IMR-90 (cell line): Measurements from ENCODE around the gene BICD1. TPM values are rescaled to one million over a fixed set of nuclear protein-coding genes. Genes with fewer than 3 reads are reported as not detected.

Experiments
- ATAC-seq: fragments of 200-7000 bp; cut with Tn5 transposase; 2 replicates; pipeline ENCODE4 v1.9.1; 2020; ENCODE audit warnings: low read depth, mild to moderate bottlenecking, moderate library complexity
- BruUV-seq: library from RNA; stranded (reverse); fragments of 400-500 nt; replicated peaks from 2 replicates; lab custom pipeline; 2021; lab: Mats Ljungman, UMichigan
- CTCF ChIA-PET: fragments of 300-600 bp; formaldehyde crosslinking; extraction: SDS; loops from one replicate; lab custom pipeline; 2021; ENCODE audit warnings: antibody characterized with exemption; lab: Yijun Ruan, JAX
- POLR2A ChIA-PET: fragments of 300-600 bp; sonication (Branson Sonifier 250); formaldehyde crosslinking; loops from one replicate; lab custom pipeline; 2022; ENCODE audit warnings: antibody characterized with exemption; ENCODE audit not compliant: unreplicated experiment; lab: Charles Lee
- DNase-seq: peaks from one replicate; pipeline ENCODE4 v3.0.0; 2013
- H2AFZ ChIP-seq: replicated peaks from 2 replicates; pipeline ENCODE3; 2013; ENCODE audit warnings: low read length, mild to moderate bottlenecking; ENCODE audit not compliant: poor library complexity
- H2AK5ac ChIP-seq: 2 replicates; pipeline ENCODE4 v1.6.1; 2013; ENCODE audit warnings: low read depth, low read length, inconsistent platforms
- H2AK9ac ChIP-seq: replicated peaks from 2 replicates; pipeline ENCODE3; 2013; ENCODE audit warnings: mild to moderate bottlenecking, low read depth, low read length, moderate library complexity; ENCODE audit not compliant: poor library complexity
- H2BK120ac ChIP-seq: 2 replicates; pipeline ENCODE4 v1.6.1; 2013; ENCODE audit warnings: low read depth, low read length, inconsistent platforms
- H2BK15ac ChIP-seq: 3 replicates; pipeline ENCODE4 v1.6.1; 2013; ENCODE audit warnings: low read depth, low read length, inconsistent platforms
- H2BK20ac ChIP-seq: 2 replicates; pipeline ENCODE4 v1.6.1; 2013; ENCODE audit warnings: low read depth, mild to moderate bottlenecking, inconsistent platforms, low read length, moderate library complexity
- H2BK5ac ChIP-seq: 2 replicates; pipeline ENCODE4 v1.6.1; 2013; ENCODE audit warnings: mild to moderate bottlenecking, low read depth, low read length, inconsistent platforms; ENCODE audit not compliant: poor library complexity, severe bottlenecking
- H3K14ac ChIP-seq: replicated peaks from 2 replicates; pipeline ENCODE4 v1.6.1; 2013; ENCODE audit warnings: low read depth, low read length, inconsistent platforms
- H3K18ac ChIP-seq: 2 replicates; pipeline ENCODE4 v1.6.1; 2013; ENCODE audit warnings: low read depth, low read length, control low read depth
- H3K23ac ChIP-seq: 2 replicates; pipeline ENCODE4 v1.6.1; 2013; ENCODE audit warnings: low read depth, low read length, inconsistent platforms
- H3K27ac ChIP-seq: 2 replicates; pipeline ENCODE4 v1.5.1; 2013; ENCODE audit warnings: mild to moderate bottlenecking, control low read depth, low read length; ENCODE audit not compliant: insufficient read depth
- H3K27me3 ChIP-seq: 2 replicates; pipeline ENCODE4 v1.6.1; 2013; ENCODE audit warnings: low read length; ENCODE audit not compliant: control insufficient read depth, insufficient read depth
- H3K36me3 ChIP-seq: 2 replicates; pipeline ENCODE4 v1.6.1; 2013; ENCODE audit warnings: low read length, mixed read lengths; ENCODE audit not compliant: control insufficient read depth, insufficient read depth
- H3K4ac ChIP-seq: 2 replicates; pipeline ENCODE4 v1.6.1; 2013; ENCODE audit warnings: low read depth, low read length, inconsistent platforms
- H3K4me1 ChIP-seq: 2 replicates; pipeline ENCODE4 v1.6.1; 2013; ENCODE audit warnings: low read length, mixed read lengths; ENCODE audit not compliant: control insufficient read depth, insufficient read depth
- H3K4me2 ChIP-seq: 2 replicates; pipeline ENCODE4 v1.6.1; 2013; ENCODE audit warnings: low read depth, mild to moderate bottlenecking, control low read depth, low read length, moderate library complexity
- H3K4me3 ChIP-seq: 2 replicates; pipeline ENCODE4 v1.5.1; 2013; ENCODE audit warnings: low read depth, mild to moderate bottlenecking, control low read depth, low read length, moderate library complexity; ENCODE audit not compliant: insufficient read depth
- H3K56ac ChIP-seq: 2 replicates; pipeline ENCODE4 v1.6.1; 2013; ENCODE audit warnings: low read length, inconsistent platforms; ENCODE audit not compliant: insufficient read depth; ENCODE audit errors: extremely low read depth
- H3K79me1 ChIP-seq, 2 experiments: 2 replicates each; pipeline ENCODE4 v1.6.1; 2013; ENCODE audit warnings: low read length in 2 of 2, inconsistent platforms in 1 of 2, low read depth in 1 of 2
- H3K9ac ChIP-seq: 2 replicates; pipeline ENCODE4 v1.6.1; 2013; ENCODE audit warnings: low read depth, low read length, control low read depth
- H3K9me1 ChIP-seq: 2 replicates; pipeline ENCODE4 v1.6.1; 2013; ENCODE audit warnings: low read length, inconsistent platforms; ENCODE audit not compliant: insufficient read depth
- H3K9me3 ChIP-seq: 2 replicates; pipeline ENCODE4 v1.6.1; 2013; ENCODE audit warnings: low read length; ENCODE audit not compliant: control insufficient read depth, insufficient read depth
- H4K20me1 ChIP-seq: 2 replicates; pipeline ENCODE4 v1.6.1; 2013; ENCODE audit warnings: low read length, inconsistent platforms; ENCODE audit not compliant: insufficient read depth
- H4K5ac ChIP-seq: 2 replicates; pipeline ENCODE4 v1.6.1; 2013; ENCODE audit warnings: mild to moderate bottlenecking, low read depth, low read length, control low read depth
- H4K8ac ChIP-seq, 2 experiments: 2 replicates each; pipeline ENCODE4 v1.6.1; 2013; ENCODE audit warnings: low read depth in 2 of 2, low read length in 2 of 2, control low read depth in 1 of 2, inconsistent platforms in 1 of 2
- H4K91ac ChIP-seq: 2 replicates; pipeline ENCODE4 v1.6.1; 2013; ENCODE audit warnings: low read depth, low read length, inconsistent platforms; ENCODE audit not compliant: insufficient read depth
- BHLHE40 ChIP-seq: fragments of 150-350 bp; IDR thresholded peaks from 2 replicates; pipeline ENCODE4 v1.6.1; 2016; ENCODE audit warnings: mild to moderate bottlenecking, low read depth, low read length
- CEBPB ChIP-seq: IDR thresholded peaks from 2 replicates; pipeline ENCODE4 v1.6.1; 2012; ENCODE audit warnings: low read depth, low read length, improper control_type of control experiment
- CHD1 ChIP-seq: IDR thresholded peaks from 2 replicates; pipeline ENCODE4 v1.6.1; 2012; ENCODE audit warnings: low read depth, low read length, improper control_type of control experiment
- FOS ChIP-seq: fragments of 150-350 bp; IDR thresholded peaks from 2 replicates; pipeline ENCODE4 v1.6.1; 2016; ENCODE audit warnings: low read depth, low read length
- MAFK ChIP-seq: IDR thresholded peaks from 2 replicates; pipeline ENCODE4 v1.6.1; 2012; ENCODE audit warnings: low read depth, low read length, improper control_type of control experiment
- MAZ ChIP-seq: IDR thresholded peaks from 2 replicates; pipeline ENCODE4 v1.6.1; 2012; ENCODE audit warnings: low read depth, mild to moderate bottlenecking, low read length, improper control_type of control experiment, moderate library complexity, borderline replicate concordance
- MXI1 ChIP-seq: IDR thresholded peaks from 2 replicates; pipeline ENCODE4 v1.6.1; 2012; ENCODE audit warnings: low read depth, mild to moderate bottlenecking, low read length, moderate library complexity, borderline replicate concordance
- NFE2L2 ChIP-seq: fragments of 150-350 bp; IDR thresholded peaks from 2 replicates; pipeline ENCODE4 v1.6.1; 2016; ENCODE audit warnings: low read depth, mild to moderate bottlenecking, low read length
- POLR2A ChIP-seq: IDR thresholded peaks from 2 replicates; pipeline ENCODE4 v1.6.1; 2012; ENCODE audit warnings: mild to moderate bottlenecking, low read depth, low read length
- RAD21 ChIP-seq: IDR thresholded peaks from 2 replicates; pipeline ENCODE4 v1.6.1; 2012; ENCODE audit warnings: low read length, improper control_type of control experiment
- RCOR1 ChIP-seq: IDR thresholded peaks from 2 replicates; pipeline ENCODE4 v1.6.1; 2012; ENCODE audit warnings: mild to moderate bottlenecking, low read length, improper control_type of control experiment; ENCODE audit not compliant: insufficient replicate concordance
- RFX5 ChIP-seq: IDR thresholded peaks from 2 replicates; pipeline ENCODE4 v1.8.0; 2012; ENCODE audit warnings: low read depth, mild to moderate bottlenecking, low read length, moderate library complexity
- SMC3 ChIP-seq: fragments of 150-350 bp; IDR thresholded peaks from 2 replicates; pipeline ENCODE4 v1.6.1; 2016; ENCODE audit warnings: low read depth, mild to moderate bottlenecking, antibody characterized with exemption, low read length, moderate library complexity
- USF2 ChIP-seq: fragments of 150-350 bp; IDR thresholded peaks from 2 replicates; pipeline ENCODE4 v1.6.1; 2017; ENCODE audit warnings: mild to moderate bottlenecking, antibody characterized with exemption, low read length, low read depth
- WGBS, 2 experiments: methylation state at CpG; one replicate each; pipeline versions ENCODE4 v1.1.5 to v1.1.7; 2013; ENCODE audit warnings: missing lambda C conversion rate in 2 of 2; ENCODE audit not compliant: insufficient read length in 1 of 2; ENCODE audit errors: extremely low coverage in 2 of 2; 5-methylcytosine and 5-hydroxymethylcytosine counted together
- dilution Hi-C: fragments of 300-500 bp; cut with HindIII; formaldehyde crosslinking; loops from one replicate; pipeline ENCODE4 v1.14.3; 2018; ENCODE audit warnings: low sequenced_read_pairs; ENCODE audit not compliant: unreplicated experiment
- in situ Hi-C: fragments of 300-500 bp; cut with MboI; formaldehyde crosslinking; loops from 3 replicates; pipeline ENCODE4 v1.14.3; 2019; ENCODE audit warnings: low sequenced_read_pairs, inconsistent platforms, mixed read lengths
- intact Hi-C: fragments of 100-400 bp; cut with micrococcal nuclease; formaldehyde crosslinking; loops from 2 replicates; pipeline ENCODE4 v1.10.0; 2022
- polyA plus RNA-seq, 3 experiments: library from polyadenylated mRNA; depleted of rRNA; stranded (reverse); fragments of >200 nt; gene quantifications; 2 replicates each; pipeline ENCODE4 v1.2.3, GENCODE V29; 2012; ENCODE audit warnings: low replicate concordance in 1 of 3
- total RNA-seq: library from RNA; depleted of rRNA; stranded (reverse); fragments of >200 nt; gene quantifications from 2 replicates; pipeline ENCODE4 v1.2.3, GENCODE V29; 2012
- TF ChIP-seq, protein P1 (sequence below): conservative IDR thresholded peaks from 2 replicates; pipeline ENCODE4 v1.5.1; 2012; ENCODE audit warnings: mild to moderate bottlenecking, low read depth, low read length, improper control_type of control experiment
- TF ChIP-seq, protein P2 (sequence below): fragments of 150-350 bp; IDR thresholded peaks from 2 replicates; pipeline ENCODE4 v1.6.1; 2016; ENCODE audit warnings: low read depth, mild to moderate bottlenecking, low read length, moderate library complexity, borderline replicate concordance

BICD1 gene
- total and polyA plus RNA-seq, 2 of the 4 experiments (the other 2 are of a cell fraction) = 17.2 to 21.8 TPM

- H3K14ac ChIP-seq = no peak overlapping the region
- intact Hi-C loops (no loop called here), dilution Hi-C loops (no loop called here), in situ Hi-C loops (no loop called here)
- DNase-seq (no peak), ATAC-seq (no peak)
- no peak overlapping the region for H2BK120ac ChIP-seq
- H4K20me1 ChIP-seq = no peaks in the 10 kb centered on the region; the same call in 1 of the 2 replicates
- no peak overlapping the region for H3K4ac ChIP-seq
- H2BK20ac ChIP-seq = no peak overlapping the region
- H3K18ac ChIP-seq = no peak overlapping the region
- no peak for TF ChIP-seq BHLHE40
- no peak for TF ChIP-seq MXI1
- TF ChIP-seq RFX5 = no peak
- TF ChIP-seq, protein P1, sequence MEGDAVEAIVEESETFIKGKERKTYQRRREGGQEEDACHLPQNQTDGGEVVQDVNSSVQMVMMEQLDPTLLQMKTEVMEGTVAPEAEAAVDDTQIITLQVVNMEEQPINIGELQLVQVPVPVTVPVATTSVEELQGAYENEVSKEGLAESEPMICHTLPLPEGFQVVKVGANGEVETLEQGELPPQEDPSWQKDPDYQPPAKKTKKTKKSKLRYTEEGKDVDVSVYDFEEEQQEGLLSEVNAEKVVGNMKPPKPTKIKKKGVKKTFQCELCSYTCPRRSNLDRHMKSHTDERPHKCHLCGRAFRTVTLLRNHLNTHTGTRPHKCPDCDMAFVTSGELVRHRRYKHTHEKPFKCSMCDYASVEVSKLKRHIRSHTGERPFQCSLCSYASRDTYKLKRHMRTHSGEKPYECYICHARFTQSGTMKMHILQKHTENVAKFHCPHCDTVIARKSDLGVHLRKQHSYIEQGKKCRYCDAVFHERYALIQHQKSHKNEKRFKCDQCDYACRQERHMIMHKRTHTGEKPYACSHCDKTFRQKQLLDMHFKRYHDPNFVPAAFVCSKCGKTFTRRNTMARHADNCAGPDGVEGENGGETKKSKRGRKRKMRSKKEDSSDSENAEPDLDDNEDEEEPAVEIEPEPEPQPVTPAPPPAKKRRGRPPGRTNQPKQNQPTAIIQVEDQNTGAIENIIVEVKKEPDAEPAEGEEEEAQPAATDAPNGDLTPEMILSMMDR = no peak
- TF ChIP-seq FOS = no peak
- TF ChIP-seq MAFK = no peak
- TF ChIP-seq RAD21 = no peak
- TF ChIP-seq CEBPB = no peak
- TF ChIP-seq CHD1 = no peak
- no peak for TF ChIP-seq USF2
- TF ChIP-seq NFE2L2 = no peak
- no peak for TF ChIP-seq RCOR1
- no peak for TF ChIP-seq POLR2A
- TF ChIP-seq SMC3 = no peak
- TF ChIP-seq, protein P2, sequence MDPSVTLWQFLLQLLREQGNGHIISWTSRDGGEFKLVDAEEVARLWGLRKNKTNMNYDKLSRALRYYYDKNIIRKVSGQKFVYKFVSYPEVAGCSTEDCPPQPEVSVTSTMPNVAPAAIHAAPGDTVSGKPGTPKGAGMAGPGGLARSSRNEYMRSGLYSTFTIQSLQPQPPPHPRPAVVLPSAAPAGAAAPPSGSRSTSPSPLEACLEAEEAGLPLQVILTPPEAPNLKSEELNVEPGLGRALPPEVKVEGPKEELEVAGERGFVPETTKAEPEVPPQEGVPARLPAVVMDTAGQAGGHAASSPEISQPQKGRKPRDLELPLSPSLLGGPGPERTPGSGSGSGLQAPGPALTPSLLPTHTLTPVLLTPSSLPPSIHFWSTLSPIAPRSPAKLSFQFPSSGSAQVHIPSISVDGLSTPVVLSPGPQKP = no peak
- TF ChIP-seq MAZ = no peak
- no peak overlapping the region for H3K56ac ChIP-seq
- no peaks in the 10 kb centered on the region for H3K4me1 ChIP-seq
- no peak overlapping the region for H2AK9ac ChIP-seq
- 82% methylated on average over 3 of the region's 9 CpGs; no CpG with 5 or more reads in 1 of the 2 experiments for WGBS, 2 experiments
- no peaks in the 10 kb centered on the region for H3K9me3 ChIP-seq
- no peak overlapping the region for H2BK15ac ChIP-seq
- H3K27me3 ChIP-seq = no peaks in the 10 kb centered on the region
- H3K4me2 ChIP-seq = no peak overlapping the region
- H4K91ac ChIP-seq = no peak overlapping the region
- peaks cover 22 to 34% of the 10 kb centered on the region in 2 experiments; a peak in 2 of 4 replicates for H3K79me1 ChIP-seq
- ChIA-PET CTCF (no interaction called here), POLR2A (no interaction called here)
- H2AFZ ChIP-seq = no peak overlapping the region
- no peak overlapping the region for H2AK5ac ChIP-seq
- H4K5ac ChIP-seq = no peak overlapping the region
- no peaks in the 10 kb centered on the region for H3K9me1 ChIP-seq
- H3K23ac ChIP-seq = no peak overlapping the region
- H3K4me3 ChIP-seq = no peak overlapping the region
- no peak overlapping the region for H3K9ac ChIP-seq
- BruUV-seq = no TSS peak
- H4K8ac ChIP-seq = no peak overlapping the region
- H2BK5ac ChIP-seq = no peak overlapping the region
- H3K36me3 ChIP-seq = no peaks in the 10 kb centered on the region
- no peak overlapping the region for H3K27ac ChIP-seq
Measured at GRCh38 chr12:32284561-32284960, 177.9 kb downstream of the BICD1 start.
